ENCODE results near the gene CCDC88C.

GRCh38 chr14:91272341-91273272, 145.0 kb downstream of the CCDC88C start:
- TF ChIP-seq POLR2AphosphoS5 (IDR thresholded peaks at IDR 0.05; ENCODE audit: insufficient read depth, low read depth, low read length) (no peak), EZH2 (IDR thresholded peaks at IDR 0.05; ENCODE audit: borderline replicate concordance, low read depth, low read length, severe bottlenecking) (no peak), POLR2A (IDR thresholded peaks at IDR 0.05; ENCODE audit: low read depth, low read length) (no peak), JUN (IDR thresholded peaks at IDR 0.05; ENCODE audit: borderline replicate concordance, insufficient read depth, insufficient read length, low read depth) (no peak)

All from endothelial cell of umbilical vein (primary cell).